Suprapubic skin (tissue), 4 donors: ENCODE measurements around the gene ERC2. TPM values are rescaled to one million over a fixed set of nuclear protein-coding genes. Genes with fewer than 3 reads are reported as not detected.

Experiments used
- DNase-seq, 2 donors: peaks; one replicate each; pipeline ENCODE4 v3.0.0-alpha.2; 2019; ENCODE audit warnings: low spot score in 2 of 2
- H3K27ac ChIP-seq: fragments of 200-600 bp; sonication (generic); one replicate; pipeline ENCODE4 v1.5.1; 2019
- H3K27me3 ChIP-seq: fragments of 200-600 bp; sonication (generic); one replicate; pipeline ENCODE4 v1.5.1; 2019
- H3K36me3 ChIP-seq: fragments of 200-600 bp; sonication (generic); one replicate; pipeline ENCODE4 v1.5.1; 2019
- H3K4me1 ChIP-seq: fragments of 200-600 bp; sonication (generic); one replicate; pipeline ENCODE4 v1.5.1; 2019
- H3K4me3 ChIP-seq: fragments of 200-600 bp; sonication (generic); one replicate; pipeline ENCODE4 v1.5.1; 2019; ENCODE audit warnings: mild to moderate bottlenecking
- H3K9me3 ChIP-seq: fragments of 200-600 bp; sonication (generic); one replicate; pipeline ENCODE4 v1.5.1; 2019
- CTCF ChIP-seq, 2 donors: fragments of 200-600 bp in 1 of 2; fragments of 450-650 bp in 1 of 2; sonication (generic) in 1 of 2; IDR thresholded peaks; one replicate each; pipeline ENCODE4 v1.5.1; 2016 to 2019; ENCODE audit warnings: antibody characterized with exemption in 2 of 2, mild to moderate bottlenecking in 1 of 2, moderate library complexity in 1 of 2
- EP300 ChIP-seq: sonication (generic); formaldehyde crosslinking; IDR thresholded peaks from one replicate; pipeline ENCODE4 v1.6.1; 2017; ENCODE audit warnings: antibody characterized with exemption
- POLR2A ChIP-seq, 2 donors: fragments of 450-650 bp; IDR thresholded peaks; one replicate each; pipeline ENCODE4 v1.6.1; 2017; ENCODE audit warnings: antibody characterized with exemption in 2 of 2, mild to moderate bottlenecking in 2 of 2, moderate library complexity in 2 of 2
- POLR2AphosphoS5 ChIP-seq, 3 donors: sonication (generic); formaldehyde crosslinking; IDR thresholded peaks; one replicate each; pipeline ENCODE4 v1.6.1; 2017; ENCODE audit warnings: antibody characterized with exemption in 3 of 3
- WGBS: methylation state at CpG from one replicate; pipeline ENCODE4 v1.1.5; 2018; 5-methylcytosine and 5-hydroxymethylcytosine counted together
- total RNA-seq, 4 donors: library from RNA; depleted of rRNA; stranded (reverse); fragments of >200 nt; gene quantifications; one replicate each; pipeline ENCODE4 v1.1.0, GENCODE V29; 2016

Gene ERC2
- total RNA-seq, 4 donors from 2014 or later, result 0.21 TPM; not detected in 3

GRCh38 chr3:55903680-55904079 is 564.6 kb downstream of the ERC2 start:
- Histone ChIP-seq H3K36me3 (no peaks in the 10 kb centered on the region), H3K27me3 (peaks cover 4% of the 10 kb centered on the region), H3K4me3 (no peak overlapping the region), H3K27ac (no peak overlapping the region), H3K9me3 (no peaks in the 10 kb centered on the region), H3K4me1 (no peaks in the 10 kb centered on the region)
- WGBS, result 77% methylated on average over 3 of the region's 3 CpGs
- no peak for TF ChIP-seq POLR2A (IDR thresholded peaks at IDR 0.05)
- TF ChIP-seq EP300, result no peak
- no peak for TF ChIP-seq POLR2AphosphoS5 (IDR thresholded peaks at IDR 0.05)
- TF ChIP-seq CTCF (IDR thresholded peaks at IDR 0.05), result no peak
- DNase-seq, result no peak

GRCh38 chr3:55902221-55902900 is 565.9 kb downstream of the ERC2 start:
- no peaks in the 10 kb centered on the region for H3K9me3 ChIP-seq
- TF ChIP-seq EP300 (no peak), POLR2AphosphoS5 (IDR thresholded peaks at IDR 0.05) (no peak), CTCF (IDR thresholded peaks at IDR 0.05) (no peak), POLR2A (IDR thresholded peaks at IDR 0.05) (no peak)
- H3K4me1 ChIP-seq, result no peaks in the 10 kb centered on the region
- peaks cover 4% of the 10 kb centered on the region for H3K27me3 ChIP-seq
- H3K27ac ChIP-seq, result no peak overlapping the region
- H3K4me3 ChIP-seq, result no peak overlapping the region
- DNase-seq, result no peak
- WGBS, result 69% methylated on average over 14 of the region's 14 CpGs
- no peaks in the 10 kb centered on the region for H3K36me3 ChIP-seq

- TF ChIP-seq POLR2AphosphoS5 (IDR thresholded peaks at IDR 0.05), result no peak
- no peak for TF ChIP-seq EP300
- no peak for TF ChIP-seq CTCF (IDR thresholded peaks at IDR 0.05)
- TF ChIP-seq POLR2A (IDR thresholded peaks at IDR 0.05), result no peak
- H3K27me3 ChIP-seq, result peaks cover 7% of the 10 kb centered on the region
- no peak overlapping the region for H3K4me3 ChIP-seq
- WGBS, result 78% methylated on average over 3 of the region's 3 CpGs
- DNase-seq, result no peak
- no peaks in the 10 kb centered on the region for H3K4me1 ChIP-seq
- H3K27ac ChIP-seq, result no peak overlapping the region
- no peaks in the 10 kb centered on the region for H3K36me3 ChIP-seq
- no peaks in the 10 kb centered on the region for H3K9me3 ChIP-seq
Observed at GRCh38 chr3:55899887-55900286, 568.4 kb downstream of the ERC2 start.

GRCh38 chr3:55897573-55898224 is 570.6 kb downstream of the ERC2 start:
- TF ChIP-seq CTCF (IDR thresholded peaks at IDR 0.05) (no peak), EP300 (no peak), POLR2AphosphoS5 (IDR thresholded peaks at IDR 0.05) (no peak), POLR2A (IDR thresholded peaks at IDR 0.05) (no peak)
- Histone ChIP-seq H3K27ac (no peak overlapping the region), H3K4me1 (no peaks in the 10 kb centered on the region), H3K27me3 (peaks cover 6% of the 10 kb centered on the region), H3K4me3 (no peak overlapping the region), H3K9me3 (no peaks in the 10 kb centered on the region), H3K36me3 (no peaks in the 10 kb centered on the region)
- no peak for DNase-seq
- WGBS, result 39% methylated on average over 4 of the region's 4 CpGs

- H3K36me3 ChIP-seq, result no peaks in the 10 kb centered on the region
- no peaks in the 10 kb centered on the region for H3K4me1 ChIP-seq
- no peak for TF ChIP-seq EP300
- TF ChIP-seq POLR2AphosphoS5 (IDR thresholded peaks at IDR 0.05), result no peak
- no peak for TF ChIP-seq CTCF (IDR thresholded peaks at IDR 0.05)
- no peak for TF ChIP-seq POLR2A (IDR thresholded peaks at IDR 0.05)
- WGBS, result 92% methylated on average over 5 of the region's 5 CpGs
- no peaks in the 10 kb centered on the region for H3K9me3 ChIP-seq
- H3K27ac ChIP-seq, result no peak overlapping the region
- H3K4me3 ChIP-seq, result no peak overlapping the region
- peaks cover 3% of the 10 kb centered on the region for H3K27me3 ChIP-seq
- no peak for DNase-seq
Observed at GRCh38 chr3:55895897-55896566, 572.2 kb downstream of the ERC2 start.
